DND-41 (cell line): ENCODE results near the gene CD276.

Experiments used
- ATAC-seq: fragments of 200-7000 bp; cut with Tn5 transposase; 3 replicates; pipeline ENCODE4 v1.9.1; 2021; ENCODE audit warnings: low read depth; ENCODE audit not compliant: insufficient read depth
- DNase-seq: peaks from one replicate; pipeline ENCODE4 v3.0.0-alpha.2; 2020
- H2AFZ ChIP-seq: 2 replicates; pipeline ENCODE4 v1.6.0; 2012; ENCODE audit warnings: low read depth, low read length
- H3K27ac ChIP-seq: 2 replicates; pipeline ENCODE4 v1.5.1; 2012; ENCODE audit warnings: low read length, inconsistent platforms
- H3K27me3 ChIP-seq: fragments of 200-600 bp; sonication (generic); 2 replicates; pipeline ENCODE4 v1.6.0; 2012; ENCODE audit warnings: low read length, mild to moderate bottlenecking, inconsistent platforms; ENCODE audit not compliant: insufficient read depth, poor library complexity
- H3K36me3 ChIP-seq: 2 replicates; pipeline ENCODE4 v1.5.1; 2012; ENCODE audit warnings: low read length, inconsistent platforms; ENCODE audit not compliant: insufficient read depth
- H3K4me1 ChIP-seq: 2 replicates; pipeline ENCODE4 v1.5.1; 2012; ENCODE audit warnings: mild to moderate bottlenecking, low read length; ENCODE audit not compliant: insufficient read depth
- H3K4me2 ChIP-seq: 2 replicates; pipeline ENCODE4 v1.6.0; 2012; ENCODE audit warnings: mild to moderate bottlenecking, moderate library complexity, low read length, inconsistent platforms; ENCODE audit not compliant: insufficient read depth
- H3K4me3 ChIP-seq, 2 experiments: fragments of 200-600 bp in 1 of 2; shearing (Covaris generic) in 1 of 2; 2 replicates each; pipeline ENCODE4 v1.5.1; 2012 to 2016; ENCODE audit warnings: inconsistent platforms in 2 of 2, low read length in 2 of 2, mild to moderate bottlenecking in 2 of 2, low read depth in 1 of 2, moderate library complexity in 1 of 2
- H3K79me2 ChIP-seq: 2 replicates; pipeline ENCODE4 v1.6.0; 2012; ENCODE audit warnings: low read length, inconsistent platforms; ENCODE audit not compliant: insufficient read depth
- H3K9ac ChIP-seq: 2 replicates; pipeline ENCODE4 v1.6.0; 2012; ENCODE audit warnings: low read depth, mild to moderate bottlenecking, inconsistent platforms, low read length, moderate library complexity
- H3K9me3 ChIP-seq: 2 replicates; pipeline ENCODE4 v1.5.1; 2012; ENCODE audit warnings: low read length, moderate library complexity, mild to moderate bottlenecking, inconsistent platforms; ENCODE audit not compliant: insufficient read depth, severe bottlenecking
- H4K20me1 ChIP-seq: 2 replicates; pipeline ENCODE4 v1.6.0; 2012; ENCODE audit warnings: low read length; ENCODE audit not compliant: insufficient read depth
- CTCF ChIP-seq: IDR thresholded peaks from 2 replicates; pipeline ENCODE4 v1.5.1; 2012; ENCODE audit warnings: borderline replicate concordance, low read length, moderate library complexity, mild to moderate bottlenecking; ENCODE audit not compliant: poor library complexity, severe bottlenecking; ENCODE audit errors: extremely low read depth
- EZH2 ChIP-seq: IDR thresholded peaks from 3 replicates; pipeline ENCODE4 v1.6.1; 2012; ENCODE audit warnings: borderline replicate concordance, low read depth, mild to moderate bottlenecking, moderate library complexity, low read length, inconsistent platforms; ENCODE audit not compliant: severe bottlenecking

Gene CD276

GRCh38 chr15:73746261-73746660 is 62.1 kb downstream of the CD276 start:
- H3K9me3 ChIP-seq = no peaks in the 10 kb centered on the region
- no peak for TF ChIP-seq CTCF
- TF ChIP-seq EZH2 = no peak
- ATAC-seq (no peak), DNase-seq (no peak)
- H3K79me2 ChIP-seq = no peaks in the 10 kb centered on the region
- H3K36me3 ChIP-seq = no peaks in the 10 kb centered on the region
- no peak overlapping the region for H3K9ac ChIP-seq
- H3K4me3 ChIP-seq = no peak overlapping the region
- H4K20me1 ChIP-seq = no peaks in the 10 kb centered on the region; the same call in 1 of the 2 replicates
- no peaks in the 10 kb centered on the region for H3K27me3 ChIP-seq
- H2AFZ ChIP-seq = no peak overlapping the region
- no peak overlapping the region for H3K27ac ChIP-seq
- H3K4me1 ChIP-seq = no peaks in the 10 kb centered on the region
- H3K4me2 ChIP-seq = no peak overlapping the region

- ATAC-seq = no peak
- no peak overlapping the region for H3K27ac ChIP-seq
- H3K36me3 ChIP-seq = no peaks in the 10 kb centered on the region
- no peak overlapping the region for H3K4me2 ChIP-seq
- H3K9me3 ChIP-seq = no peaks in the 10 kb centered on the region
- TF ChIP-seq EZH2 (no peak), CTCF (no peak)
- H3K27me3 ChIP-seq = no peaks in the 10 kb centered on the region
- H4K20me1 ChIP-seq = no peaks in the 10 kb centered on the region
- no peaks in the 10 kb centered on the region for H3K4me1 ChIP-seq
- H3K79me2 ChIP-seq = no peaks in the 10 kb centered on the region
- no peak overlapping the region for H2AFZ ChIP-seq
- H3K4me3 ChIP-seq = no peak overlapping the region
- DNase-seq = no peak
- H3K9ac ChIP-seq = no peak overlapping the region
Observed at GRCh38 chr15:73746883-73747282, 62.7 kb downstream of the CD276 start.

- no peaks in the 10 kb centered on the region for H3K27me3 ChIP-seq
- no peak overlapping the region for H3K4me2 ChIP-seq
- H3K4me1 ChIP-seq = no peaks in the 10 kb centered on the region
- no peak for DNase-seq
- no peaks in the 10 kb centered on the region for H3K79me2 ChIP-seq
- H3K9me3 ChIP-seq = no peaks in the 10 kb centered on the region
- TF ChIP-seq EZH2 = no peak
- TF ChIP-seq CTCF = no peak
- H3K4me3 ChIP-seq = no peak overlapping the region
- no peak overlapping the region for H3K9ac ChIP-seq
- no peak overlapping the region for H2AFZ ChIP-seq
- H4K20me1 ChIP-seq = no peaks in the 10 kb centered on the region
- no peak overlapping the region for H3K27ac ChIP-seq
- no peak for ATAC-seq
- H3K36me3 ChIP-seq = no peaks in the 10 kb centered on the region
Observed at GRCh38 chr15:73747847-73748590, 63.8 kb downstream of the CD276 start.
